Middle frontal gyrus (tissue), 1 donor: ENCODE measurements around the gene ZNF80.
"Not testable (repeated sequence)": the region's sequence is repeated elsewhere in the genome, so short reads cannot be mapped to it uniquely, and the experiment has no call there.

Source experiments
- DNase-seq: peaks from one replicate; pipeline ENCODE4 v3.0.0-alpha.2; 2015; ENCODE audit warnings: low spot score; ENCODE audit errors: extremely low spot score

ZNF80 gene

GRCh38 chr3:114237478-114237877 is at the start of gene ZNF80:
ZNF80 (minus strand) TSS chr3:114237578; CDS start chr3:114237074, 504 bp downstream.
- DNase-seq = not testable (repeated sequence)

DNA sequence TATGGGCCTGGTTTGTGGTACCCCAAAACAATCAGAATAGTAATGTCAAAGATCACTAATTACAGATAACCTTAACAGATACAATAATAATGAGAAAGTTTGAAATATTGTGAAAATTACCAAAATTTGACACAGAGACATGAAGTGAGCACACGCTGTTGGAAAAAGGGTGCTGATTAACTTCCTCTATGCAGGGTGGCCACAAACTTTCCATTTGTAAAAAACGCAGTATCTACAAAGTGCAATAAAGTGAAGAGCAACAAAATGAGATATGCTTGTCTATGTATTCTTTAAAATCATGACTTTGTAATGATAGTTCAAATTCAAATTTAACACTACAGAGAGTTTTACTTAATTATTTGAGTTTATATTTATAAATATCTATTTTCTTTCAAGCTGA is 48.9 kb upstream of the ZNF80 start:
- DNase-seq = no peak

DNA sequence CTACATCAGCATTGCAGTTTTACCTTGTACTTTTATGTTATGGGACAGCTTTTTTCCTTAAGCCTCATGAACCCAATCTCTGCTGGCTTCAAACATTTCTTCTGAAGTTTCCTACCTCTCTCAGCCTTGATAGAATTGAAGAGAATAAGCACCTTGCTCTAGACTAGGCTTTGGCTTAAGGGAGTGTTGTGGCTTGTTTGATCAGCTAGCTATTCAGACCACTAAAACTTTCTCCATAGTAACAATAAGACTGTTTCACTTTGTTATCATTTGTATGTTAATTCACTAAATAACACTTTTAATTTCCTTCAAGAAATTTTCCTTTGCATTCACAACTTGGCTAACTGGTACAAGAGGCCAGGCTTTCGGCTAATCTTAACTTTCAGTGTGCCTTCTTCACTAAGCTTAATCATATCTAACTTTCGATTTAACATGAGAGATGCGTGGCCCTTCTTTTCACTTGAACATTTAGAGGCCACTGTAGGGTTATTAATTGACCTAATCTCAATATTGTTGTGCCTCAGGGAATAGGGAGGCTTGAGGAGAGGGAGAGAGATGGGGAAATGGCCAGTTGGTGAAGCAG is 48.4 kb upstream of the ZNF80 start:
- DNase-seq = no peak

DNA sequence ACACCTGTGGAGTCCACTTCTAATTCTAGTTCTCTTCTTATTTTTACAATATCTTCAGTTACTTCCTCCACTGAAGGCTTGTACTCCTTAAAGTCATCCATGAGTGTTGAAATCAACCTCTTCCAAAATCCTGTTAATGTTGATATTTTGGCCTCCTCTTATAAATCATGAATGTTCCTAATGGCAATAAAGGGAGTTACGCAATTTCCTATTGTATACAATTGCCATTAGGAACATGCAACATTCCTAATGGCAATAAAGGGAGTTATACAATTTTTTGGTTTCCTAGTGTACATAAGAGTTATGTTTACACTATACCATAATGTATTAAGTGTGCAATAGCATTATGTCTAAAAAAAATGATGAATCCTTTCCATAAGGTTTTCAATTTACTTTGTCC is 47.3 kb upstream of the ZNF80 start:
- no peak for DNase-seq

DNA sequence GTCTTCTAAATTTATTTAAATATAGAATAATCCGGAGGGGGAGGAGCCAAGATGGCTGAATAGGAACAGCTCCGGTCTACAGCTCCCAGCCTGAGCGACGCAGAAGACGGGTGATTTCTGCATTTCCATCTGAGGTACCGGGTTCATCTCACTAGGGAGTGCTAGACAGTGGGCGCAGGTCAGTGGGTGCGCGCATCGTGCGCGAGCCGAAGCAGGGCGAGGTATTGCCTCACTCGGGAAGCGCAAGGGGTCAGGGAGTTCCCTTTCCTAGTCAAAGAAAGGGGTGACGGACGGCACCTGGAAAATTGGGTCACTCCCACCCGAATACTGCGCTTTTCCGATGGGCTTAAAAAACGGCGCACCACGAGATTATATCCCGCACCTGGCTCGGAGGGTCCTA is 39.5 kb upstream of the ZNF80 start:
- not testable (repeated sequence) for DNase-seq

- DNase-seq = no peak
Measured at GRCh38 chr3:114274929-114275328, 37.6 kb upstream of the ZNF80 start.

- no peak for DNase-seq
Measured at GRCh38 chr3:114272271-114272670, 34.9 kb upstream of the ZNF80 start.

GRCh38 chr3:114270019-114270418 is 32.6 kb upstream of the ZNF80 start:
- DNase-seq = no peak

GRCh38 chr3:114260152-114260551 is 22.8 kb upstream of the ZNF80 start:
- DNase-seq = no peak

DNA sequence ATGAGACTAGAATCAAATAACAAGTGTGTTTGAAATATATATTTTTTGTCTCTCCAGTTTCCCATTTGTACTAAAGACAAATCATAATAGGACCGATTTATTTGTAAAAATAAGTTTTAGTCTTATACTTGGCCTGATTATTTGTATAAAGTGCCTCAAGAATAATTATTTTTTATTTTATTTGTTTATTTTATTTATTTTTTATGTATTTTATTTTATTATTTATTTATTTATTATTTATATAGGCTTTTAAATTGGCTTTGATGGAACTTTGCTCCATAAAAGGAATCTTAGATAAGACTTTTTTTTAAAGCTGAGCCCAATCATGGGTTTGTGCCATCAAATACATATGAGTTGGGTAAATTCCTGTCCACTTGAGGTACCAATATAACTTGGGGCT is 22.2 kb upstream of the ZNF80 start:
- DNase-seq = no peak

DNA sequence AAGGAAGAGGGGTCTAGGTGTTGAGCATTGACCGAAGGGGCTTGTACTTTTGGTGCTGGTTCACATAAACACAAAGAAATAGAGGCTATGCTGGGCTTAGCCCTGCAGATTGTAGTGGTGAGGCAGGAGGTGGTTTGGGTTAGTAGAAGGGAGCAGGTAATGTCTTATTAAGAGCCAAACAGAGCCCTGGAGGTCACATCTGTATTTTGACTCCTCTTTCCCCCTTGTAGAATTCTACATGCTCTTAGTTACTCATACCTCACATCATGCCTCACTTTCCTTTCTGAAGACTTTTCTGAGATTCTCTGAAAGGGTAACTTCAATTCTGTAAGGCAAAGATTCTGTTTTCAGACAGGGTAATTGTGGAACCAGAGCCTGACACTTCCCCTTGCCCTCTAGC is 16.1 kb upstream of the ZNF80 start:
- no peak for DNase-seq

DNA sequence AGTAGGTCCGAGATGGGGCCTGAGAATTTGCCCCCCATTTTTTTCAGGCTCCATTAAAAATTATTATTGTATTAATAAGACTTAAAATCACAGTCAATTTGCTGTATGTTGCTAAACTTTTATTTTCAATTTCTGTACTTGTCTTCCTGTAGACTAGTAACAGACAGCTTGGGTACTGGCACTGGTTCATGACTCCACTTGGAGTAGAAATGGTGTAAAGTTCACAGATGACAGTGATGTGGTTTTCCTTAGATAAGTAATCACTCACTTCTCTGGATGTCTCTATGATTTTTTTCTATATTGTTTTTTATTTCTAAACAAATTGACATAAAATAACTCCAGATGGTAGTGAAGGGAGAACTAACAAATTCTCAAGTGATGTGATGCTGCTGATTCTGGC is 15.6 kb upstream of the ZNF80 start:
- no peak for DNase-seq

DNA sequence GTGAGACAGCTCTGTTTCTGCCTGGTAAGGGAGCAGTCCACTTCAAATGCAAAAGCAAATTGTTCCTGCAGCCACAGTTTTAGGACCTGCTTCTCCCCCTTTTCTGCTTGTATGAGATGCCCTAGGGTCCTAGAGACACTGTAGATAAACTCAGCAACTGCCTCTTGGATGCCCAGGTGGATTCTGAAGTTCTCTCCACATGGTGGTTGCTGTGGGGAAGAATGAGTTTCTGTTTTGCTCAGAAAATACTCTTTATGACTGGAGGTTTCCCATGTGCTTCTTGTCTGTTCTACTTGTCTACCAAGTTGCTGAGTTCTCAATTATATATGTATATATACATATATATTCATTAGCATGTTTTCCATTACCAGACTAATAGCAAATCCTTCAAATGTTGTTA is 5.6 kb upstream of the ZNF80 start:
- DNase-seq = no peak

DNA sequence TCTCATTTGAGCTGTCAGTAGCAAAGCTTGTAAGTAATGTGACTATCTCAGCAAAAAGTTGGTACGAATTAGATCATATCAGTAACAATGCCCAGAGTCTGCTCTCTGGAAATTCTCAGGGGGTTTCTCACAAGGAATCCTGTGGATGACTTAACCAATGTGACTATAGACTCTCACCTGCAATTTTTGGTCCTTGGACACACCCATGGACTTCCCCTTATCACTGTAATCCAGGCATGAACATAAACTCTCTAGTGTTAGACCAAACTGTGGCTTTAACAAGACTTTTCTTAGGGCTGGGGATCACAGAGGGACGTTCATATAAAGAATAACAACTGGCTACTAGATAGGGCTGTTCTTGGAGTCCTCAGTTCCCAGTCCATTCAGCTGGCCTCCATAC is 3.9 kb upstream of the ZNF80 start:
- no peak for DNase-seq

DNA sequence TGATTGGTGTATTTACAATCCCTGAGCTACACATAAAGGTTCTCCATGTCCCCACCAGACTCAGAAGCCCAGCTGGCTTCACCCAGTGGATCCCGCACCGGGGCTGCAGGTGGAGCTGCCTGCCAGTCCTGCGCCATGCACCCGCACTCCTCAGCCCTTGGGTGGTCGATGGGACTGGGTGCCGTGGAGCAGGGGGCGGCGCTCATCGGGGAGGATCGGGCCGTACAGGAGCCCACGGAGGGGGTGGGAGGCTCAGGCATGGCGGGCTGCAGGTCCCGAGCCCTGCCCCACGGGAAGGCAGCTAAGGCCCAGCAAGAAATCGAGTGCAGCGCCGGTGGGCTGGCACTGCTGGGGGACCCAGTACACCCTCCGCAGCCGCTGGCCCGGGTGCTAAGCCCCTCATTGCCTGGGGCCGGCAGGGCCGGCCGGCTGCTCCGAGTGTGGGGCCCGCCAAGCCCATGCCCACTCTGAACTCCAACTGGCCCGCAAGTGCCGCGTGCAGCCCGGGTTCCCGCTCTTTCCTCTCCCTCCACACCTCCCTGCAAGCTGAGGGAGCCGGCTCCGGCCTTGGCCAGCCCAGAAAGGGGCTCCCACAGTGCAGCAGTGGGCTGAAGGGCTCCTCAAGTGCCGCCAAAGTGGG is 888 bp upstream of the ZNF80 start:
- not testable (repeated sequence) for DNase-seq

- DNase-seq = no peak
Measured at GRCh38 chr3:114235431-114235830, 1.9 kb downstream of the ZNF80 start.

DNA sequence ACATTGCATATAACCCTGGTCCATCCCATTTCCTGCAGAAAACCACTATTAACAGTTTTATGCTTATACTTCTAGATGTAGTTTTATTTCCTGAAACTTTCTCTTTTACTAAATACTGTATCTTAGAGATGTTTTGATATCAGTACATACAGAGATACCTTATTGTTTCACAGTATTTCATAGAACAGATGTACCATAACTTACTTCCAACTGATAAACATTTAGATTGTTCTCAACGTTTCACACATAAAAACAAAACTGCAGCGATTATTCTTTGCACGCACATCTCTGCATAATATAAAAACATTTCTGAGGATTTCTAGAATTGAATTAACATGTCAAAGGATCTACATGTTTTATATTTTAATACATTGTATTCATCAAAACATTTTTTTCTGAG is 2.6 kb downstream of the ZNF80 start:
- no peak for DNase-seq

GRCh38 chr3:114231616-114232015 is 5.8 kb downstream of the ZNF80 start:
- DNase-seq = no peak

- DNase-seq = no peak
Measured at GRCh38 chr3:114227076-114227475, 10.3 kb downstream of the ZNF80 start.

DNA sequence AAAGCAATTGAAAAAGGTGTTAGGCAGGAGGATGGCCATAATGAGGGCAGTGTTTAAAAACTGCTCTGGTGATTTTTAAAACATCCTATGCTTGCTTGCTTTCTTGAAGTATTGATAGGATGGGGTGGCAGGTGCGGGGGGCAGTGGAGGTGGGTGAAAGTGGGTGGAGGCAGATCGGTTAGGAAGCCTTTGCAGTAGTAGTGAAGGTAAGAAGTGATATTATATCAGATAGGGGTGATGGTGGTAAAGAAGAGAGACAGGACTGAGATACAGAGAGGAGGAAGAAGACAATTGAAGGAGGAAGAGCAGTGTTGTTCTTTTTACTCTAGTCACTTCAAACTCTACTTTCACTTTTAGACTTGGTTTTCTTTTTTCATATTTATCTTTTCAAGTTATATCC is 11.1 kb downstream of the ZNF80 start:
- no peak for DNase-seq

- DNase-seq = no peak
Measured at GRCh38 chr3:114223143-114223542, 14.2 kb downstream of the ZNF80 start.

- no peak for DNase-seq
Measured at GRCh38 chr3:114221881-114222264, 15.5 kb downstream of the ZNF80 start.

DNA sequence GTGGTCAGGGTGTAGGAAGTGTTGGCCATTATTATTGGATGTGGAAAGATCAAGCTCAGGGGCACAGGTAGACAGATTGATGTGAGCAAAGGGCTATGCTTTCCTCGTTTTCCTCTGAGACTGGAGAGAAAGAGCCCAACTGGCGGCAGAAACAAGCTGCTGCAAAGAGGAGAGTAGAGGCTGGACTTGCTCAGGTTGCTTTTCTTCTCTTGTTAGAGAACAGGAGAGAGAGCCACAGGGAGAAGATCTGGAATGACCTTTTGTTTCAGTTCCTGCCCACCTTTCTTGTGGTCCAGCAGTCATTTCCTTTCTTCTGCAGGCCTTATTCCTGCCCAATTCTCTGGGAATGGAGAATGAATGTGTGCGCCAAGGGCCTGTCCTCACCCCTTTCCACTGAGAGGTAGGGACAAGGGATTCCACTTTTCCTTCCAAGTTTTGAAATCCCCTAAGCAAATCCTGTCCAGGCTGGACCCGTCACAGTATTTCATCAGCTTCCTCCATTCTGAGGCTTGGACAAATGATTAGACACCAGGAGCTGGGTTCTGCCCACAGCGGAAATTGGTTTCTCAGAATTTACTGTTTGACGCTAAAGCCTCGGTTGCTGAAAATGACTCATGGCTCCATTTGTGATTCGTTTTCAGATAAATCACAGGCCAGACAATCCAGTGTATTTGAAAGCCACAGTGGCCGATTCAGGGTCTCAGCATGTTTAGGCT is 16.1 kb downstream of the ZNF80 start:
- DNase-seq = no peak
